ENCODE data around the gene ALG3.
"Not testable (repeated sequence)": the region's sequence is repeated elsewhere in the genome, so short reads cannot be mapped to it uniquely, and the experiment has no call there.

GRCh38 chr3:184267249-184267648 lies 18.5 kb upstream of the ALG3 start:
- not testable (repeated sequence) for TF ChIP-seq CTCF (IDR thresholded peaks at IDR 0.05); ARID4B (CRISPR knock-in tag; IDR thresholded peaks at IDR 0.05; ENCODE audit: borderline replicate concordance); ATF2 (CRISPR knock-in tag; IDR thresholded peaks at IDR 0.05; ENCODE audit: borderline replicate concordance, low read depth); IRF2 (CRISPR knock-in tag; IDR thresholded peaks at IDR 0.05; ENCODE audit: borderline replicate concordance, low read depth)

Measured in WTC11 (cell line).